ENCODE measurements around the gene SEMA4B. TPM values are rescaled to one million over a fixed set of nuclear protein-coding genes. Genes with fewer than 3 reads are reported as not detected.

SEMA4B gene
- total RNA-seq, 1 donor from 2014 or later, result 7.7 TPM

DNA sequence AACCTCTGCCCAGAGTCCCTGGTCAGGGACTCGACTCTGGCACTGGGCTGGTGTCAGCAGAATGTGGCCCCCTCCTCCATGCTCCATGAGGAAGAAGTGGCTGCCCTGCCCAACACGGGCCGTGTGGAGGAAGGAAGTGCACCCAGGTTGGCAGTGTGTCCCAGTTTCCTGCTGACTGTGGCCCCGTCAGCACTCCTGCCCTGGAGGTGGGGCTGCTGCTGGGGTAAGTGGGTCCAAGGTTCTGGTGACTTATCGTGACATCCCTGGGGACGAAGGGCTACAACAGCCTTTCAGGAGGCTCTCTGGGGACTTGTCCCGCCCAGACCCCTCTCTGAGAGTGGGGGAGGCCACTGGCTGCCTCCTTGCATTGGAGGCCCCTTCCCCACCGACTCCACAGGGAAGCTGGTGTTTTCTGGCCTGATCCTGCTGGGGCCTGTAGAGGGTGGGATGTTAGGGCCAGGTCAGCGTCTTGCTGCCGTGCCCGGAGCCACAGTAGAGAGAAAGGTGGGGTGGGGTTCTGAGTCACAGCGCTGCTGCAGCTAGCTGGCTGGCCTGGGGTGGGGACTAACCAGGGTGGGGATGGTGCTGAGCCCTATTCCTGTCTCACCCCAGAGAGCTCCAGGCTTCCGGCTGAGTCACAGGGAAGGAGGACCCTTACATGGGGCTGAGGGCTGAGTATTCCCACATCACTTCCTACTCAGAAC, 10.5 kb downstream of the SEMA4B start:
- no peak overlapping the region for H3K4me3 ChIP-seq
- H3K9me3 ChIP-seq (ENCODE audit: low read depth), result no peaks in the 10 kb centered on the region
- Mint-ChIP-seq H3K27me3 (ENCODE audit: insufficient read depth, low read depth) (peaks cover 8% of the 10 kb centered on the region), H3K9me3 (no peaks in the 10 kb centered on the region), H3K36me3 (peaks cover 7% of the 10 kb centered on the region), H3K27ac (no peak overlapping the region), H3K4me3 (no peak overlapping the region), H3K4me1 (peaks cover 5% of the 10 kb centered on the region)
- H3K4me2 ChIP-seq, result no peak overlapping the region
- H3K27ac ChIP-seq, result no peak overlapping the region
- H3K27me3 ChIP-seq, result no peaks in the 10 kb centered on the region
- H3F3A ChIP-seq (ENCODE audit: low read depth), result no peaks in the 10 kb centered on the region
- no peak overlapping the region for H2AFZ ChIP-seq (replicated peaks)
- TF ChIP-seq EZH2 (IDR thresholded peaks at IDR 0.05), result no peak
- TF ChIP-seq, protein P1, sequence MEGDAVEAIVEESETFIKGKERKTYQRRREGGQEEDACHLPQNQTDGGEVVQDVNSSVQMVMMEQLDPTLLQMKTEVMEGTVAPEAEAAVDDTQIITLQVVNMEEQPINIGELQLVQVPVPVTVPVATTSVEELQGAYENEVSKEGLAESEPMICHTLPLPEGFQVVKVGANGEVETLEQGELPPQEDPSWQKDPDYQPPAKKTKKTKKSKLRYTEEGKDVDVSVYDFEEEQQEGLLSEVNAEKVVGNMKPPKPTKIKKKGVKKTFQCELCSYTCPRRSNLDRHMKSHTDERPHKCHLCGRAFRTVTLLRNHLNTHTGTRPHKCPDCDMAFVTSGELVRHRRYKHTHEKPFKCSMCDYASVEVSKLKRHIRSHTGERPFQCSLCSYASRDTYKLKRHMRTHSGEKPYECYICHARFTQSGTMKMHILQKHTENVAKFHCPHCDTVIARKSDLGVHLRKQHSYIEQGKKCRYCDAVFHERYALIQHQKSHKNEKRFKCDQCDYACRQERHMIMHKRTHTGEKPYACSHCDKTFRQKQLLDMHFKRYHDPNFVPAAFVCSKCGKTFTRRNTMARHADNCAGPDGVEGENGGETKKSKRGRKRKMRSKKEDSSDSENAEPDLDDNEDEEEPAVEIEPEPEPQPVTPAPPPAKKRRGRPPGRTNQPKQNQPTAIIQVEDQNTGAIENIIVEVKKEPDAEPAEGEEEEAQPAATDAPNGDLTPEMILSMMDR (IDR thresholded peaks at IDR 0.05), result no peak
- no peak for TF ChIP-seq EZH2phosphoT487 (IDR thresholded peaks at IDR 0.05)
- no peaks in the 10 kb centered on the region for H3K4me1 ChIP-seq
- H3K9ac ChIP-seq, result no peak overlapping the region
- DNase-seq (ENCODE audit: low spot score), result no peak
- peaks cover 16% of the 10 kb centered on the region for H4K20me1 ChIP-seq (ENCODE audit: low read depth)
- no peaks in the 10 kb centered on the region for H3K79me2 ChIP-seq (ENCODE audit: low read depth)
- no peaks in the 10 kb centered on the region for H3K36me3 ChIP-seq

DNA sequence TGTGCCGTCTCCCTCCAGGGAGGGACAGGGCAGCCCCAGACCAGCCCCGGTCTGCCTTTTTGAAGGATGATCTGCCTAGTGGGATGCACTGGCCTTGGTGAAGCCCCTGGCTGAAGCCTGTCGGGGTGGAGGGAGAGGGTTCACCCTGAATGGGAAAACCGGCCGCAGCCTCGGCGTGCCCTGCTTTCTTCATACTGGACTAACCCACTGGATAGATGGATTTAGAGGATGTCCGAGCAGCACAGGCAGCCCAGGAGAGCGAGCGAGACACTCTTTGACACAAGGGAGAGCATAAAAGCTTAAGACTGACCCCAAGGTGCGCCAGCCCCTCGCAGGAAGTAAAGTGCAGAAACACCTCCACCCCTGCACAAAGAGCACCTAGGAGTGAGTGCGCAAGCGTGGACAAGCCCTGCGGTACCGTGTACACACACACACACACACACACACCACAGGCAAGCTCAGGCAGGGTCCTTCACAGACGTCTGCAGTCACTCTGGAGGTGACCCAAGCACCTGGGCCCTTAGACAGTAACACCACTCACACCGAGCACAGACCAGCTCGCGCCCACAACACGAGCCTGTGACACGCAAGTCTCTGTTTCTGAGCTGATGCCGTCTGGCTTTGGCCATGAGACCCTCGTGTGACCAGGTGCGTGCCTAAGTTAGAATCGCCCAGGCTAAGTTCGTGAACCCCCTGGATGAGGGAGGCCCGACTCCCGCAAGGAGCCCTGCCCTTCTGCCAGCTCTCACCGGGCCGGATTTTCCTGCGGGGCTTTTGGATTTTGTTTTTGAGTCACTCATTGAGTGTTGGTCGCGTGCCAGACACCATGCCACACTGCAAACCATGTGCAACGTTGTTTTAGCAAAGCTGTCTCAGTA, 11.3 kb downstream of the SEMA4B start:
- no peaks in the 10 kb centered on the region for H3F3A ChIP-seq (ENCODE audit: low read depth)
- H4K20me1 ChIP-seq (ENCODE audit: low read depth), result peaks cover 16% of the 10 kb centered on the region
- H3K27me3 ChIP-seq, result no peaks in the 10 kb centered on the region
- no peak overlapping the region for H3K27ac Mint-ChIP-seq
- H3K27me3 Mint-ChIP-seq (ENCODE audit: insufficient read depth, low read depth), result peaks cover 8% of the 10 kb centered on the region
- no peaks in the 10 kb centered on the region for H3K9me3 Mint-ChIP-seq
- no peak overlapping the region for H3K4me2 ChIP-seq
- H3K27ac ChIP-seq, result no peak overlapping the region
- no peaks in the 10 kb centered on the region for H3K36me3 ChIP-seq
- no peak overlapping the region for H3K9ac ChIP-seq
- H3K36me3 Mint-ChIP-seq, result peaks cover 4% of the 10 kb centered on the region
- TF ChIP-seq, protein P1 (IDR thresholded peaks at IDR 0.05), result no peak
- TF ChIP-seq EZH2 (IDR thresholded peaks at IDR 0.05), result no peak
- TF ChIP-seq EZH2phosphoT487 (IDR thresholded peaks at IDR 0.05), result no peak
- no peaks in the 10 kb centered on the region for H3K79me2 ChIP-seq (ENCODE audit: low read depth)
- H2AFZ ChIP-seq (replicated peaks), result no peak overlapping the region
- no peak overlapping the region for H3K4me3 Mint-ChIP-seq
- no peaks in the 10 kb centered on the region for H3K9me3 ChIP-seq (ENCODE audit: low read depth)
- H3K4me3 ChIP-seq, result no peak overlapping the region
- peaks cover 5% of the 10 kb centered on the region for H3K4me1 Mint-ChIP-seq
- DNase-seq (ENCODE audit: low spot score), result no peak
- no peaks in the 10 kb centered on the region for H3K4me1 ChIP-seq

DNA sequence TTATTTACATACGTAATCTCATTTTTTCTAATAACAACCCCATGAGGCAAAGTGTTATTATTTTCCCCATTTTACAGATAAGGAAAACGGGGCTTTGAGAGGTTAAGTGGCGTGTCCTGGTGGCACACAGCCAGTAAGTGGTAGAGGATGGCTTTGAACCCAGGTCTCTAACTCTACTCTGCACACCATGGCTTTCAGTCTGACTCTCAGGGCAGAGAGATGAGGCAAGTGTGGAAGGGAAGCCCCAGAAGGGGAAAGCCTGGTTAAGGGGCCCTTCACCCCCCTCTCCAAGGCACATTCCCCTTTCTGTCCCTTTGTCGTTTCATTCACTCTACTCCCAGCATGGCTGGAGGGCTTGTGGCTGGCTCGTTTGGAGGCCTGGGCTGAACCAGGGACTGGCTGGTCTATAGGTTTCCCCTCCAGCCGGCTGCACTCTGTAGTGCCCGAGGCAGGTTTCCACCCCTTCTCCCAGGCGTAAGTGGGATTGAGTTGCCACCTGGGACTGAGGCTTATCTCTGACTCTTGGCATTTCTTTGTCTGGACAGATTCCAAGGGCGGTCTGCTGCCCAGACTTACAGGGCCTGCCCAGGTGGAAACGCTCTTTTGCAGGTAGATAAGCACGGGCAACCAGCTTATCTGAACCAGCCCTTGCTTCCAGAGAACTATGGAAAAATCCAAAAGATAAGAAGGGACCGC, 12.1 kb downstream of the SEMA4B start:
- Histone ChIP-seq H3K4me3 (no peak overlapping the region), H3K27me3 (no peaks in the 10 kb centered on the region), H2AFZ (replicated peaks) (no peak overlapping the region), H3K9me3 (ENCODE audit: low read depth) (no peaks in the 10 kb centered on the region), H3K27ac (no peak overlapping the region), H3K9ac (no peak overlapping the region), H4K20me1 (ENCODE audit: low read depth) (peaks cover 16% of the 10 kb centered on the region), H3F3A (ENCODE audit: low read depth) (no peaks in the 10 kb centered on the region), H3K79me2 (ENCODE audit: low read depth) (no peaks in the 10 kb centered on the region), H3K4me1 (no peaks in the 10 kb centered on the region), H3K4me2 (no peak overlapping the region), H3K36me3 (no peaks in the 10 kb centered on the region)
- no peak for DNase-seq (ENCODE audit: low spot score)
- Mint-ChIP-seq H3K9me3 (no peaks in the 10 kb centered on the region), H3K36me3 (peaks cover 1% of the 10 kb centered on the region), H3K27me3 (ENCODE audit: insufficient read depth, low read depth) (peaks cover 8% of the 10 kb centered on the region), H3K4me1 (peaks cover 5% of the 10 kb centered on the region), H3K27ac (peak overlapping the region; percentile 74), H3K4me3 (no peak overlapping the region)
- TF ChIP-seq EZH2phosphoT487 (IDR thresholded peaks at IDR 0.05) (no peak), EZH2 (IDR thresholded peaks at IDR 0.05) (no peak)
- TF ChIP-seq, protein P1 (IDR thresholded peaks at IDR 0.05), result no peak
